GM23338 (cell line): ENCODE results near the gene GMPPB. TPM values are rescaled to one million over a fixed set of nuclear protein-coding genes. Genes with fewer than 3 reads are reported as not detected.

Experiments
- ATAC-seq: fragments of 200-7000 bp; cut with Tn5 transposase; 3 replicates; pipeline ENCODE4 v1.9.1; 2020
- DNase-seq: peaks from one replicate; pipeline ENCODE4 v3.0.0-alpha.2; 2015; ENCODE audit warnings: low spot score
- H2AFZ ChIP-seq: fragments of 200-600 bp; sonication (generic); 2 replicates; pipeline ENCODE4 v1.8.0; 2016; ENCODE audit warnings: antibody characterized with exemption, mild to moderate bottlenecking, moderate library complexity
- H3F3A ChIP-seq: fragments of 200-600 bp; sonication (generic); replicated peaks from 2 replicates; pipeline ENCODE4 v1.8.0; 2017; ENCODE audit warnings: antibody characterized with exemption, mixed run types, low read depth
- H3K27ac ChIP-seq: fragments of 200-600 bp; sonication (generic); 2 replicates; pipeline ENCODE4 v1.6.1; 2016; ENCODE audit warnings: low read depth
- H3K27me3 ChIP-seq: fragments of 200-600 bp; sonication (generic); 2 replicates; pipeline ENCODE4 v1.8.0; 2016; ENCODE audit warnings: mild to moderate bottlenecking, mixed run types, moderate library complexity; ENCODE audit not compliant: insufficient read depth
- H3K36me3 ChIP-seq: fragments of 200-600 bp; sonication (generic); 2 replicates; pipeline ENCODE4 v1.8.0; 2016; ENCODE audit warnings: mild to moderate bottlenecking; ENCODE audit not compliant: insufficient read depth
- H3K4me1 ChIP-seq: fragments of 200-600 bp; sonication (generic); 2 replicates; pipeline ENCODE4 v1.8.0; 2016; ENCODE audit warnings: mild to moderate bottlenecking, moderate library complexity; ENCODE audit not compliant: insufficient read depth
- H3K4me2 ChIP-seq: fragments of 200-600 bp; sonication (generic); 2 replicates; pipeline ENCODE4 v1.7.1; 2017; ENCODE audit warnings: mixed run types
- H3K4me3 ChIP-seq: fragments of 200-600 bp; sonication (generic); 2 replicates; pipeline ENCODE4 v1.6.1; 2016; ENCODE audit warnings: mixed run types
- H3K79me2 ChIP-seq: fragments of 200-600 bp; sonication (generic); replicated peaks from 2 replicates; pipeline ENCODE4 v1.8.0; 2017; ENCODE audit warnings: mild to moderate bottlenecking; ENCODE audit not compliant: insufficient read depth
- H3K9me2 ChIP-seq: fragments of 200-600 bp; sonication (generic); 2 replicates; pipeline ENCODE4 v1.8.0; 2017; ENCODE audit not compliant: insufficient read depth
- H4K20me1 ChIP-seq: fragments of 200-600 bp; sonication (generic); replicated peaks from 2 replicates; pipeline ENCODE4 v1.8.0; 2017; ENCODE audit warnings: mild to moderate bottlenecking; ENCODE audit not compliant: insufficient read depth
- H3K27ac Mint-ChIP-seq: 2 replicates; pipeline ENCODE4 v1.8.0; 2020; ENCODE audit warnings: inconsistent platforms, mild to moderate bottlenecking, moderate library complexity, mixed read lengths
- H3K27me3 Mint-ChIP-seq: 3 replicates; pipeline ENCODE4 v1.8.0; 2022; ENCODE audit warnings: low read depth, mild to moderate bottlenecking, moderate library complexity, mixed read lengths, inconsistent platforms; ENCODE audit not compliant: insufficient read depth, poor library complexity
- H3K36me3 Mint-ChIP-seq: 3 replicates; pipeline ENCODE4 v1.8.0; 2021; ENCODE audit warnings: low read depth, mild to moderate bottlenecking, inconsistent platforms, moderate library complexity, mixed read lengths
- H3K4me1 Mint-ChIP-seq: 3 replicates; pipeline ENCODE4 v1.8.0; 2020; ENCODE audit warnings: mild to moderate bottlenecking, inconsistent platforms, mixed read lengths
- H3K4me3 Mint-ChIP-seq: 3 replicates; pipeline ENCODE4 v1.8.0; 2021; ENCODE audit warnings: moderate library complexity, mild to moderate bottlenecking, inconsistent platforms, mixed read lengths
- H3K9me3 Mint-ChIP-seq: 3 replicates; pipeline ENCODE4 v1.8.0; 2020; ENCODE audit warnings: moderate library complexity, mild to moderate bottlenecking, inconsistent platforms, mixed read lengths
- CREB1 ChIP-seq: fragments of 250-450 bp; sonication (Bioruptor Pico); IDR thresholded peaks from 2 replicates; pipeline ENCODE4 v1.5.0; 2020; ENCODE audit warnings: low read depth, mild to moderate bottlenecking, moderate library complexity
- CTCF ChIP-seq, 2 experiments: fragments of 200-600 bp in 1 of 2; sonication (generic) in 1 of 2; conservative IDR thresholded peaks; 2 replicates each; pipeline versions ENCODE4 v1.5.1 to v1.6.1; 2016 to 2017; ENCODE audit warnings: antibody characterized with exemption in 2 of 2, low read depth in 2 of 2, mild to moderate bottlenecking in 2 of 2, moderate library complexity in 1 of 2
- EZH2 ChIP-seq: fragments of 200-600 bp; sonication (generic); IDR thresholded peaks from one replicate; pipeline ENCODE4 v1.8.0; 2017; ENCODE audit warnings: antibody characterized with exemption, mild to moderate bottlenecking, low read depth; ENCODE audit not compliant: unreplicated experiment
- EZH2phosphoT487 ChIP-seq: fragments of 200-600 bp; sonication (generic); IDR thresholded peaks from one replicate; pipeline ENCODE4 v1.8.1; 2018; ENCODE audit warnings: antibody characterized with exemption; ENCODE audit not compliant: unreplicated experiment
- JUNB ChIP-seq: IDR thresholded peaks from one replicate; pipeline ENCODE4 v1.6.1; 2016; ENCODE audit warnings: antibody characterized with exemption; ENCODE audit not compliant: unreplicated experiment
- NANOG ChIP-seq: IDR thresholded peaks from 2 replicates; pipeline ENCODE4 v1.6.1; 2016; ENCODE audit warnings: antibody characterized with exemption, borderline replicate concordance
- POLR2AphosphoS5 ChIP-seq: IDR thresholded peaks from 2 replicates; pipeline ENCODE4 v1.6.1; 2016; ENCODE audit warnings: antibody characterized with exemption, low read depth
- STAT1 ChIP-seq: IDR thresholded peaks from one replicate; pipeline ENCODE4 v1.6.1; 2016; ENCODE audit warnings: antibody characterized with exemption; ENCODE audit not compliant: unreplicated experiment
- ZNF114 ChIP-seq: fragments of 250-450 bp; sonication (Bioruptor Pico); IDR thresholded peaks from 2 replicates; pipeline ENCODE4 v1.5.0; 2020; ENCODE audit warnings: mild to moderate bottlenecking, moderate library complexity
- ZNF331 ChIP-seq: fragments of 250-450 bp; sonication (Bioruptor Pico); IDR thresholded peaks from 2 replicates; pipeline ENCODE4 v1.5.0; 2020; ENCODE audit warnings: low read depth, mild to moderate bottlenecking, moderate library complexity
- polyA plus RNA-seq: library from polyadenylated mRNA; unstranded; fragments of >200 nt; fragmentation: Nextera tagmentation; extraction: Ambion mirVana; gene quantifications from 2 replicates; pipeline ENCODE4 v1.2.1, GENCODE V29; 2016
- total RNA-seq: library from RNA; depleted of rRNA; stranded (reverse); fragments of >200 nt; shearing (Covaris generic); gene quantifications from 2 replicates; pipeline ENCODE4 v1.2.3, GENCODE V29; 2014
- TF ChIP-seq, protein P1 (sequence below): IDR thresholded peaks from 2 replicates; pipeline ENCODE4 v1.6.1; 2016; ENCODE audit warnings: antibody characterized with exemption
- TF ChIP-seq, protein P2 (sequence below): fragments of 250-450 bp; sonication (Bioruptor Pico); IDR thresholded peaks from 2 replicates; pipeline ENCODE4 v1.5.0; 2020; ENCODE audit warnings: mild to moderate bottlenecking, moderate library complexity

GMPPB gene
- total and polyA plus RNA-seq, 2 experiments from 2014 or later: 10.2 to 36.1 TPM

DNA sequence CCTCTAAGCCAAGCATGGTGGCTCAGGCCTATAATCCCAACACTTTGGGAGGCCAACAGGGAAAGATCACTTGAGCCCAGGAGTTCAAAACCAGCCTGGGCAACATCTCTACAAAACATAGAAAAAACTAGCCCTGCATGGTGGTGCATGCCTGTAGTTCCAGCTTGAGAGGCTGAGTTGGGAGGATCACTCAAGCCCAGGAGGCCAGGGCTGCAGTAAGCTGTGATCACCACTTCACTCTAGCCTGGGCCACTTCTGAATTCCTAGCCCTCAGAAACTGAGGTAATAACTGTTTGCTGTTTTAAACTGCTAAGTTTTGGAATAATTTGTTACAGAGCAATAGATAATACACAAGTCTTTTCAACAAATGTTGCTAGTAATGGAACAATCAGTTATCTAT is 46.2 kb upstream of the GMPPB start:
- no peaks in the 10 kb centered on the region for H3K9me3 Mint-ChIP-seq
- Histone ChIP-seq H3K9me2 (no peaks in the 10 kb centered on the region), H2AFZ (no peak overlapping the region), H3F3A (no peaks in the 10 kb centered on the region), H3K27me3 (no peaks in the 10 kb centered on the region), H3K36me3 (no peaks in the 10 kb centered on the region), H3K4me3 (no peak overlapping the region), H3K79me2 (peaks cover 97% of the 10 kb centered on the region), H3K4me2 (no peak overlapping the region), H4K20me1 (peaks cover 31% of the 10 kb centered on the region), H3K4me1 (no peaks in the 10 kb centered on the region), H3K27ac (no peak overlapping the region)
- no peaks in the 10 kb centered on the region for H3K27me3 Mint-ChIP-seq
- no peak for ATAC-seq
- H3K4me1 Mint-ChIP-seq: no peaks in the 10 kb centered on the region
- TF ChIP-seq JUNB: no peak
- TF ChIP-seq, protein P1, sequence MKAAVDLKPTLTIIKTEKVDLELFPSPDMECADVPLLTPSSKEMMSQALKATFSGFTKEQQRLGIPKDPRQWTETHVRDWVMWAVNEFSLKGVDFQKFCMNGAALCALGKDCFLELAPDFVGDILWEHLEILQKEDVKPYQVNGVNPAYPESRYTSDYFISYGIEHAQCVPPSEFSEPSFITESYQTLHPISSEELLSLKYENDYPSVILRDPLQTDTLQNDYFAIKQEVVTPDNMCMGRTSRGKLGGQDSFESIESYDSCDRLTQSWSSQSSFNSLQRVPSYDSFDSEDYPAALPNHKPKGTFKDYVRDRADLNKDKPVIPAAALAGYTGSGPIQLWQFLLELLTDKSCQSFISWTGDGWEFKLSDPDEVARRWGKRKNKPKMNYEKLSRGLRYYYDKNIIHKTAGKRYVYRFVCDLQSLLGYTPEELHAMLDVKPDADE: no peak
- no peak overlapping the region for H3K27ac Mint-ChIP-seq
- DNase-seq: no peak
- peaks cover 3% of the 10 kb centered on the region; the same call in 2 of the 3 replicates for H3K36me3 Mint-ChIP-seq
- no peak overlapping the region for H3K4me3 Mint-ChIP-seq

DNA sequence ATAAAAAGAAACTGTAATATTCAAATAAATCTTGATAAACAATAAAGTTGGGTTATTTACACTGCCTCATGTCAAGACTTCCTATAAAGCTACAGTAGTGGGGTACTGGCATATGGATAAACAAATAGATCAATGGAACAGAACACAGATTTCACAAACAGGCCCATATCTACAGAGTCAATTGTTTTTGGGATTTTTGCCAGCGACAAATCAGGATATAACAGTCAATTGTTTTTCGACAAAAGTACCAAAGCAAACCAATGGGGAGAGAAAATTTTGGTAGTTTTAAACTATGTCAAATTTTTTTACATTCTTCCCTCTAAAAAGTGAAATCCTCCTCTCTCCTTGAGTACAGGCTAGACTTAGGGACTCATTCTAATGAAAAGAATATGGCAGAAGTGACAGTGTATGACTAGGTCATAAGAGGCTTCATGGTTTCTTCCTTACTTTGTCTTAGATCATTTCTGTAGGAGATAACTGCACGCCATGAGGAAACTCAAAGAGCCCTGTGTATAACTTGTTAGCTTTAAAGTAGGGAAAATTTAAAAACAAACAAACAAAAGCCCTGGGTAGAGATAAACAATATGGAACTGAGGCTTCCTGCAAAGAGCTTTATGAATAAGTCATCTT is 45.6 kb upstream of the GMPPB start:
- H4K20me1 ChIP-seq: peaks cover 35% of the 10 kb centered on the region
- H2AFZ ChIP-seq: no peak overlapping the region
- H3K79me2 ChIP-seq: peaks cover 97% of the 10 kb centered on the region
- H3K4me1 ChIP-seq: no peaks in the 10 kb centered on the region
- DNase-seq (no peak), ATAC-seq (no peak)
- H3F3A ChIP-seq: no peaks in the 10 kb centered on the region
- H3K4me3 Mint-ChIP-seq: no peak overlapping the region
- no peaks in the 10 kb centered on the region for H3K27me3 ChIP-seq
- H3K4me1 Mint-ChIP-seq: no peaks in the 10 kb centered on the region
- H3K36me3 Mint-ChIP-seq: peaks cover 3% of the 10 kb centered on the region; the same call in 2 of the 3 replicates
- no peak overlapping the region for H3K27ac Mint-ChIP-seq
- H3K9me2 ChIP-seq: no peaks in the 10 kb centered on the region
- H3K9me3 Mint-ChIP-seq: no peaks in the 10 kb centered on the region
- no peaks in the 10 kb centered on the region for H3K27me3 Mint-ChIP-seq
- H3K4me3 ChIP-seq: no peak overlapping the region
- no peak overlapping the region for H3K27ac ChIP-seq
- H3K36me3 ChIP-seq: no peaks in the 10 kb centered on the region
- H3K4me2 ChIP-seq: no peak overlapping the region
- TF ChIP-seq EZH2phosphoT487: no peak
- no peak for TF ChIP-seq ZNF114 (CRISPR knock-in tag)
- TF ChIP-seq CTCF (conservative IDR thresholded peaks at IDR 0.05; ENCODE audit: low read depth in 2 of 2): no peak
- TF ChIP-seq POLR2AphosphoS5: no peak
- no peak for TF ChIP-seq ZNF331
- no peak for TF ChIP-seq EZH2
- no peak for TF ChIP-seq CREB1 (CRISPR knock-in tag)
- TF ChIP-seq, protein P1: no peak
- TF ChIP-seq STAT1: no peak
- TF ChIP-seq, protein P2, sequence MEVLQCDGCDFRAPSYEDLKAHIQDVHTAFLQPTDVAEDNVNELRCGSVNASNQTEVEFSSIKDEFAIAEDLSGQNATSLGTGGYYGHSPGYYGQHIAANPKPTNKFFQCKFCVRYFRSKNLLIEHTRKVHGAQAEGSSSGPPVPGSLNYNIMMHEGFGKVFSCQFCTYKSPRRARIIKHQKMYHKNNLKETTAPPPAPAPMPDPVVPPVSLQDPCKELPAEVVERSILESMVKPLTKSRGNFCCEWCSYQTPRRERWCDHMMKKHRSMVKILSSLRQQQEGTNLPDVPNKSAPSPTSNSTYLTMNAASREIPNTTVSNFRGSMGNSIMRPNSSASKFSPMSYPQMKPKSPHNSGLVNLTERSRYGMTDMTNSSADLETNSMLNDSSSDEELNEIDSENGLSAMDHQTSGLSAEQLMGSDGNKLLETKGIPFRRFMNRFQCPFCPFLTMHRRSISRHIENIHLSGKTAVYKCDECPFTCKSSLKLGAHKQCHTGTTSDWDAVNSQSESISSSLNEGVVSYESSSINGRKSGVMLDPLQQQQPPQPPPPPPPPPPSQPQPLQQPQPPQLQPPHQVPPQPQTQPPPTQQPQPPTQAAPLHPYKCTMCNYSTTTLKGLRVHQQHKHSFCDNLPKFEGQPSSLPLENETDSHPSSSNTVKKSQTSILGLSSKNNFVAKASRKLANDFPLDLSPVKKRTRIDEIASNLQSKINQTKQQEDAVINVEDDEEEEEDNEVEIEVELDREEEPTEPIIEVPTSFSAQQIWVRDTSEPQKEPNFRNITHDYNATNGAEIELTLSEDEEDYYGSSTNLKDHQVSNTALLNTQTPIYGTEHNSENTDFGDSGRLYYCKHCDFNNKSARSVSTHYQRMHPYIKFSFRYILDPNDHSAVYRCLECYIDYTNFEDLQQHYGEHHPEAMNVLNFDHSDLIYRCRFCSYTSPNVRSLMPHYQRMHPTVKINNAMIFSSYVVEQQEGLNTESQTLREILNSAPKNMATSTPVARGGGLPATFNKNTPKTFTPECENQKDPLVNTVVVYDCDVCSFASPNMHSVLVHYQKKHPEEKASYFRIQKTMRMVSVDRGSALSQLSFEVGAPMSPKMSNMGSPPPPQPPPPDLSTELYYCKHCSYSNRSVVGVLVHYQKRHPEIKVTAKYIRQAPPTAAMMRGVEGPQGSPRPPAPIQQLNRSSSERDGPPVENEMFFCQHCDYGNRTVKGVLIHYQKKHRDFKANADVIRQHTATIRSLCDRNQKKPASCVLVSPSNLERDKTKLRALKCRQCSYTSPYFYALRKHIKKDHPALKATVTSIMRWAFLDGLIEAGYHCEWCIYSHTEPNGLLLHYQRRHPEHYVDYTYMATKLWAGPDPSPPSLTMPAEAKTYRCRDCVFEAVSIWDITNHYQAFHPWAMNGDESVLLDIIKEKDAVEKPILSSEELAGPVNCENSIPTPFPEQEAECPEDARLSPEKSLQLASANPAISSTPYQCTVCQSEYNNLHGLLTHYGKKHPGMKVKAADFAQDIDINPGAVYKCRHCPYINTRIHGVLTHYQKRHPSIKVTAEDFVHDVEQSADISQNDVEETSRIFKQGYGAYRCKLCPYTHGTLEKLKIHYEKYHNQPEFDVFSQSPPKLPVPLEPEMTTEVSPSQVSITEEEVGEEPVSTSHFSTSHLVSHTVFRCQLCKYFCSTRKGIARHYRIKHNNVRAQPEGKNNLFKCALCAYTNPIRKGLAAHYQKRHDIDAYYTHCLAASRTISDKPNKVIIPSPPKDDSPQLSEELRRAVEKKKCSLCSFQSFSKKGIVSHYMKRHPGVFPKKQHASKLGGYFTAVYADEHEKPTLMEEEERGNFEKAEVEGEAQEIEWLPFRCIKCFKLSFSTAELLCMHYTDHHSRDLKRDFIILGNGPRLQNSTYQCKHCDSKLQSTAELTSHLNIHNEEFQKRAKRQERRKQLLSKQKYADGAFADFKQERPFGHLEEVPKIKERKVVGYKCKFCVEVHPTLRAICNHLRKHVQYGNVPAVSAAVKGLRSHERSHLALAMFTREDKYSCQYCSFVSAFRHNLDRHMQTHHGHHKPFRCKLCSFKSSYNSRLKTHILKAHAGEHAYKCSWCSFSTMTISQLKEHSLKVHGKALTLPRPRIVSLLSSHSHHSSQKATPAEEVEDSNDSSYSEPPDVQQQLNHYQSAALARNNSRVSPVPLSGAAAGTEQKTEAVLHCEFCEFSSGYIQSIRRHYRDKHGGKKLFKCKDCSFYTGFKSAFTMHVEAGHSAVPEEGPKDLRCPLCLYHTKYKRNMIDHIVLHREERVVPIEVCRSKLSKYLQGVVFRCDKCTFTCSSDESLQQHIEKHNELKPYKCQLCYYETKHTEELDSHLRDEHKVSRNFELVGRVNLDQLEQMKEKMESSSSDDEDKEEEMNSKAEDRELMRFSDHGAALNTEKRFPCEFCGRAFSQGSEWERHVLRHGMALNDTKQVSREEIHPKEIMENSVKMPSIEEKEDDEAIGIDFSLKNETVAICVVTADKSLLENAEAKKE (CRISPR knock-in tag): no peak
- no peak for TF ChIP-seq NANOG
